H1 (cell line): ENCODE data around the gene LYPD3. TPM values are rescaled to one million over a fixed set of nuclear protein-coding genes. Genes with fewer than 3 reads are reported as not detected.

Source experiments
- ATF2 ChIP-seq: IDR thresholded peaks from 2 replicates; pipeline ENCODE4 v1.6.1; 2012; ENCODE audit warnings: low read length, inconsistent platforms
- CBX5 ChIP-seq: fragments of 300-800, 300-1000 bp; sonication (generic); IDR thresholded peaks from 2 replicates; pipeline ENCODE4 v1.7.1; 2016; ENCODE audit warnings: antibody characterized with exemption, low read length, low read depth
- CHD7 ChIP-seq: fragments of 300-600 bp; sonication (generic); IDR thresholded peaks from 2 replicates; pipeline ENCODE4 v1.7.1; 2012; ENCODE audit warnings: low read length, moderate library complexity, mild to moderate bottlenecking, inconsistent platforms; ENCODE audit not compliant: insufficient replicate concordance
- CREB1 ChIP-seq: IDR thresholded peaks from 2 replicates; pipeline ENCODE4 v1.6.1; 2012; ENCODE audit warnings: inconsistent platforms
- MAFK ChIP-seq: IDR thresholded peaks from 2 replicates; pipeline ENCODE4 v1.6.1; 2012; ENCODE audit warnings: low read depth, mild to moderate bottlenecking, improper control_type of control experiment, low read length
- NANOG ChIP-seq: IDR thresholded peaks from 2 replicates; pipeline ENCODE4 v1.6.1; 2011; ENCODE audit warnings: low read length, low read depth, mild to moderate bottlenecking, inconsistent platforms; ENCODE audit not compliant: insufficient read depth, poor library complexity, severe bottlenecking
- POLR2AphosphoS5 ChIP-seq: IDR thresholded peaks from 2 replicates; pipeline ENCODE4 v1.6.1; 2011; ENCODE audit warnings: low read depth, low read length
- RNF2 ChIP-seq: fragments of 200-900, 300-1000 bp; sonication (generic); IDR thresholded peaks from 2 replicates; pipeline ENCODE4 v1.7.1; 2016; ENCODE audit warnings: borderline replicate concordance, low read depth, mild to moderate bottlenecking, antibody characterized with exemption, low read length; ENCODE audit not compliant: poor library complexity, severe bottlenecking; ENCODE audit errors: missing control alignments
- USF2 ChIP-seq: IDR thresholded peaks from 2 replicates; pipeline ENCODE4 v1.6.1; 2011; ENCODE audit warnings: low read length, improper control_type of control experiment
- polyA plus RNA-seq, 7 experiments: library from polyadenylated mRNA; depleted of rRNA in 3 of 7; stranded (reverse) in 5 of 7; unstranded in 2 of 7; fragments of >200 nt in 5 of 7; fragments of 200-250 nt in 2 of 7; gene quantifications; 1 replicate in 5 of 7; 2 replicates in 1 of 7; 4 replicates in 1 of 7; pipeline versions ENCODE4 v1.2.1 to v1.2.3, GENCODE V29; 2011 to 2013; ENCODE audit warnings: missing spikeins in 2 of 7, mixed read lengths in 2 of 7
- total RNA-seq: library from RNA; stranded (reverse); fragmentation: NEBNext Ultra II Directional; extraction: Animal tissue kit (Norgen Biotek cat#: 25700); gene quantifications from 2 replicates; pipeline ENCODE4 v1.2.1, GENCODE V29; 2021

The LYPD3 gene
- total and polyA plus RNA-seq, 2 of the 8 experiments (the other 6 are each of a cell fraction or from before 2014, with no cell fraction given), result 4.1 to 16.4 TPM

GRCh38 chr19:43490759-43491158, 25.4 kb upstream of the LYPD3 start (continued):
- TF ChIP-seq CHD7, result no peak
- no peak for TF ChIP-seq POLR2AphosphoS5
- no peak for TF ChIP-seq ATF2
- TF ChIP-seq CREB1, result no peak
- no peak for TF ChIP-seq NANOG
- TF ChIP-seq MAFK, result no peak
- no peak for TF ChIP-seq RNF2
- TF ChIP-seq USF2, result no peak
- TF ChIP-seq CBX5, result no peak
